K562 (cell line): ENCODE results near the gene CTSD.

ENCODE experiments used
- ATF7 ChIP-seq: fragments of 450-650 bp; IDR thresholded peaks from 2 replicates; pipeline ENCODE4 v1.7.1; 2014; ENCODE audit warnings: mild to moderate bottlenecking, moderate library complexity
- BRF1 ChIP-seq: IDR thresholded peaks from 3 replicates; pipeline ENCODE4 v1.6.1; 2011; ENCODE audit warnings: borderline replicate concordance, mild to moderate bottlenecking; ENCODE audit not compliant: insufficient read length; ENCODE audit errors: extremely low read depth
- TF ChIP-seq, protein P1 (sequence below): conservative IDR thresholded peaks from 2 replicates; pipeline ENCODE4 v1.6.1; 2011; ENCODE audit warnings: low read depth, mild to moderate bottlenecking, low read length; ENCODE audit not compliant: control insufficient read depth

DNA sequence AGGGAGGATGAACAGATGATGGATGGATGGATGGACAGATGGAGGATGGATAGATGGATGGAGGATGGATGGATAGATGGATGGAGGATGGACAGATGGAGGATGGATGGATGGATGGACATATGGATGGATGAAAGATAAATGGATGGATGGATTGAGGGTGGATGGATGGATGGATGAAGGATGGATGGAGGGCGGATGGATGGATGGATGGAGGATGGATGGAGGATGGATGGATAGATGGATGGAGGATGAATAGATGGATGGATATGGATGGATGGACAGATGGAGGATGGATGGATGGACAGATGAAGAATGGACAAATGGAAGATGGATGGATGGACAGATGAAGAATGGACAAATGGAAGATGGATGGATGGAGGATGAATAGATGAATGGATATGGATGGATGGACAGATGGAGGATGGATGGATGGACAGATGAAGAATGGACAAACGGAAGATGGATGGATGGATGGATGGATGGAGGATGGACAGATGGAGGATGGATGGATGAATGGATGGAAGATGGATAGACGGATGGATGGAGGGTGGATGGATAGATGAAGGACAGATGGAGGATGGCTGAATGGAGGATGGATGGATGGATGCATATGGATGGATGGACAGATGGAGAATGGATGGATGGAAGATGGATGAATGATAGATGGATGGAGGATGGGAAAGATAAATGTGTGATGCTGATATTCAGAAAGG is 20.7 kb downstream of the CTSD start:
- TF ChIP-seq ATF7 (no peak), BRF1 (no peak)
- TF ChIP-seq, protein P1, sequence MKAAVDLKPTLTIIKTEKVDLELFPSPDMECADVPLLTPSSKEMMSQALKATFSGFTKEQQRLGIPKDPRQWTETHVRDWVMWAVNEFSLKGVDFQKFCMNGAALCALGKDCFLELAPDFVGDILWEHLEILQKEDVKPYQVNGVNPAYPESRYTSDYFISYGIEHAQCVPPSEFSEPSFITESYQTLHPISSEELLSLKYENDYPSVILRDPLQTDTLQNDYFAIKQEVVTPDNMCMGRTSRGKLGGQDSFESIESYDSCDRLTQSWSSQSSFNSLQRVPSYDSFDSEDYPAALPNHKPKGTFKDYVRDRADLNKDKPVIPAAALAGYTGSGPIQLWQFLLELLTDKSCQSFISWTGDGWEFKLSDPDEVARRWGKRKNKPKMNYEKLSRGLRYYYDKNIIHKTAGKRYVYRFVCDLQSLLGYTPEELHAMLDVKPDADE, result no peak
